NOMO-1 treated with DMSO at 0.1 percent for 48 hours (cell line): ENCODE data around the gene HLA-DOB.

ENCODE experiments used
- DNase-seq: peaks from one replicate; lab custom pipeline; 2025; ENCODE audit not compliant: unreplicated experiment; lab: John Stamatoyannopoulos, UW

Gene HLA-DOB

DNA sequence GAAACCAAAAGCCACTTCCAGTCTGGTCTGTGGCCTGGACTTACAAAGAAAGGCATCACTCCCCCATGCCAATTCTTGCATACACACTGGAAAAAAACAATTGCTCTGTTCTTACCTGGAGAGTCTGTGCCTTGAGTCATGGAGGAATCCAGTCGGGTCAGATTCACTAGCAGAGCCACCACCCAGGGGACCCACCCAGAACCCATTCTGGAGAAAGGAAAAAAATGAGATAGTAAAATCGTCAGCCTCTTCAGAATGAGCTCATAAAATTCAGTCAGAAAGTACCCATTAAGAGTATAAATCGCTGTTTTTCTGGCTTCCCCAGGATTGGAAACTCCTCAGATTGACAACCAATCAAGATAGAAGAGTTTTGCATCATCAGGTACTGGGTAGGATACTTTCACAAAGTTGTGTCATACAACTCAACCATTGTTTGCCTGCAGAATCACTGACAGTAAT lies at the start of gene HLA-DOB:
HLA-DOB (minus strand) TSS at position 257 of the 459 bp plus-strand sequence; CDS start at position 206, 51 bp downstream.
- peak; percentile 43 for DNase-seq

- DNase-seq: no peak
Observed at GRCh38 chr6:32865724-32866443, 49.1 kb upstream of the HLA-DOB start.

DNA sequence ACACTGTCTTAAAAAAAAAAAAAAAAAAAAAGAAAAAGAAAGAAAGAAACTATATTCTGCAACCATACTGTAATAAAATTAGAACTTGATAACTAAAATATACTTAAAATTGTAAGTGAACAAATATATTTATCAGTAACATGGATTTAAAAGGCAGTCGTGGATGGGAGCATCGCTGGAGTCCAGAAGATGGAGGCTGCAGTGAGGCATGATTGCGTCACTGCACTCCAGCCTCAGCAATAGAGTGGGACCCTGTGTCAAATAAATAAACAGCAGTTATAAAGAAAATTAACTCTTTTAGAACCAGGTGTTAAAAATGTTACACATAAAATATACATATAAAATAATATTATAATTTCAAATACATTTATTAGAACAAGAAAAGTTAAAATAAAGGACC lies 45.9 kb upstream of the HLA-DOB start:
- DNase-seq: no peak

GRCh38 chr6:32860674-32861073 lies 43.9 kb upstream of the HLA-DOB start:
- no peak for DNase-seq

DNA sequence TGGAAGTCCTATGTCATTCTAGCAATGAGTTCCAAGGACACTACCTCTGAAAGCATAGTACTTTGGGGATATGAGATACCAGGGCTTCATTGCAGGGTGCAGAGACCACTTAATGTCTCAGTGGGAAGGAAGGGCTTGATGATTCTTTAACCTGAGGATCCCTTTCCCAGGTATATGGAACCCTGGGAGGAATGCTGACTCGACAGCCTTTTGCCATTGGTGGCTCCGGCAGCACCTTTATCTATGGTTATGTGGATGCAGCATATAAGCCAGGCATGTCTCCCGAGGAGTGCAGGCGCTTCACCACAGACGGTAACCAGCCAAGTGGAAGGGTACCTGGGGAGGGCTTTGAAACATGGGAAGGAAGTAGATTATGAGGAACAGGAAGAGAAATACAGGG lies 41.4 kb upstream of the HLA-DOB start:
- DNase-seq: no peak

DNA sequence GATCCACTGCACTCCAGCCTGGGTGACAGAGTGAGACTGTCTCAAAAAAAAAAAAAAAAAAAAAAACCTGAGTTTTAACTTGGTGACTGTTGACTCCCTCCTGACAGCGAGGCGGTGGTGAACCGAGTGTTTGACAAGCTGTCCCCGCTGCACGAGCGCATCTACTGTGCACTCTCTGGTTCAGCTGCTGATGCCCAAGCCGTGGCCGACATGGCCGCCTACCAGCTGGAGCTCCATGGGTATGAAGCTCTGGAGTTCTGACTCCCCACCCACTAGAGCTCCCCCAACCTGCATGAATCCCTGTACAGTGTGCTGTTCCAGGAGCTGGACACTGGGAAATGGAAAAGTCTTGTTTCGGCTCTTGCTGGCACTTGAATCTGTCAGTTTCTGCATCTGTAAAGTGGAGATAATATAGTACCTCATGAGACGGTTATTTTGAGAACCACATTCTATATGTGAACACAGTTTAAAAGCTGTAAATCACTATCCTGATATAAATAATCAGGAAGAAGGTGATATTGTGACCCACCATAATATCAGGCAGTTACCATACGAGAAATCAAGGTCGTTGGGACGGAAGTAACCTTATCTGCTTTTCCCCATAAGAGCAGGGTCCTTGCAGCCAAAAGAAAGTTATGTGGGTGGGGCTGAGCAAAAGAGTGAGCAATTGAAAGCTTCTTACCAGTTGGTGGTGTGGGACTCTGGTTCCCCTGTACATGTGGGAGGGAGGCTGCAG lies 40.5 kb upstream of the HLA-DOB start:
- DNase-seq: no peak

GRCh38 chr6:32855467-32856174 lies 38.8 kb upstream of the HLA-DOB start:
- DNase-seq: no peak

GRCh38 chr6:32854376-32855178 lies 37.8 kb upstream of the HLA-DOB start:
- DNase-seq: peak; percentile 43

GRCh38 chr6:32853541-32854375 lies 37.0 kb upstream of the HLA-DOB start, which contains the start of the genes PSMB9 and TAP1:
Gene PSMB9 (plus strand): TSS chr6:32854192. CDS start chr6:32854230, 38 bp downstream.
Gene TAP1 (minus strand): TSS chr6:32853704. CDS start chr6:32853636, 68 bp downstream.
- peak; percentile 91 for DNase-seq

DNA sequence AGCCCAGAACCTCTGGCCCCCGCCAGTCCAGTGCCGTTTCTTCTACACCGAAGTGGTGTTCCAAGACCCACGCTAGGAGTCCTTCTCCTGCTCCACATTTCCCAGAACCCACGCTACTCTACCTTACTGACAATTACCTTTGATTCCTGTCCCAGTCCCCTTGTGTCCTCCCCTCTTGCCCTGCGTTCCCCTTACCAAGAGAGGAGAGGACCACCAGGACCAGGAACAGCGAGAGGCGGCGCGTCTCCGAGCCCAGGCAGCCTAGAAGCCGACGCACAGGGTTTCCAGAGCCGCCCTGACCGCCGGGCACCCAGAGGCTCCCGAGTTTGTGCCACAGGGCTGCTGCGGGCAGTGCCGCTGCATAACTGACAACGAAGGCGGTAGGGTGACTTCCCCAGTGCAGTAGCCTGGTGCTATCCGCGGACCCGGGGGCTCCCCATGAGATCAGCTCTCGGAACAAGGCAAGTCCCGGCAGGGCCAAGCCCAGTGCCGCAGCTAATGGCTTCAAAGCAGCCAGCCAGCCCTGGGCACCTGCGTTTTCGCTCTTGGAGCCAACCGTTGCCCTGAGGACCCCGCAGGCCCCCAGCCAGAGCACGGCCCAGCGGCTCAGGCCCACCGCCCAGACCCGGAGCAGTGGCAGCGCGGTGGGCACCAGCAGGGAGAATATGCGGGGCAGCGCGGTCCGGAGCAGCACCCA lies 36.2 kb upstream of the HLA-DOB start:
- DNase-seq: peak; percentile 40

DNA sequence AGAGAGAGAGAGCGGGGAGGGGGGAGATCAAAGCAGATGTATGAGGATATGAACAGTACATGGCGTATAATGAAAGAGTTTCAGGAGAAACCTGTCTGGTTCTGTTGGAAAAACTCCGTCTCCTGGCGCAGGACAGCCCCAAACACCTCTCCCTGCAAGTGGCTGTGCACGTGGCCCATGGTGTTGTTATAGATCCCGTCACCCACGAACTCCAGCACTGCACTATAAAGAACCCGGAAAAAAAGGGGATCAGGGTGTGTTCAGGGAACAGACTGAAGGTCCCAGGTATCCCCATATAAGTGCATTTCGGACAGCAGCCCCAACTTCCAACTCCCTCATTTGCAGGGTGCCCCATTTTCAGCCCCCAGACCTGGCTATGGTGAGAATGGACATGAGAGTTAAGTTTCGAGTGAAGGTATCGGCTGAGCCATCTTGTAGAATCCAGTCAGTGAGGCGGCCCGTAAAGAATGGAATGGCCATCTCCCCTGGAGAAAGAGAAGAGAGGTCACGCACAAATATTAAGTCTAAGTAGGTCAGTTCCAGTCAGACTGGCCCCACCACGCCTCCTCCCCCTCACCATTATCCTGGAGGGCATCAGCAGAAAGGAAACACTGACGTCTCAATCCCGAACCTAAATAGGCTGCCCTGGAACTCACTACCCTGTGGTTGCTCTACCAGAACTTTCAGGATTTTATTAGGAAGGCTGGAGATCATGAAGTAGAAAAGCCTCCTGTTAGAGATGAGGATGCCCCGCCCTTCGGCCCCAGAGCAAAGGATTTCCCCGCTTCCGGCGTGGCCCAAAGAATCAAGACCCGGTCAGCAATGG lies 35.4 kb upstream of the HLA-DOB start:
- no peak for DNase-seq

- no peak for DNase-seq
Observed at GRCh38 chr6:32851025-32851424, 34.2 kb upstream of the HLA-DOB start.

DNA sequence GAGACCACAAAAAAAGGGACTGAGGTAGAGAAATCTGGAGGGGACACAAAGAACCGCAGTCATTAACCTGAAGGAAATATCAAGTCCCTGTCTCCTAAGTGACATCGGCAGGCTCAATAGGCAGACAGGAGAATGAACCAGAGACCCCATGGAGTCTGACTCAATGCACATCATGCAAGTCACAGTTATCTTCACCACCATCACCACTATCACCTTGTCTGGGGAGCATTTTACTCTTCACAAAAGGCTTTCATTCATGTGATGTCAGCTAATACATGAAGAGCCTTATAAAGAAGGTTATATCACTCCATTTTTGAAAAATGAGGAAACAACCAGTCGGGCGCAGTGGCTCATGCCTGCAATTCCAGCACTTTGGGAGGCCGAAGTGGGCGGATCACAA lies 32.3 kb upstream of the HLA-DOB start:
- DNase-seq: no peak

- no peak for DNase-seq
Observed at GRCh38 chr6:32847795-32848194, 31.0 kb upstream of the HLA-DOB start.

- no peak for DNase-seq
Observed at GRCh38 chr6:32847004-32847403, 30.2 kb upstream of the HLA-DOB start.

DNA sequence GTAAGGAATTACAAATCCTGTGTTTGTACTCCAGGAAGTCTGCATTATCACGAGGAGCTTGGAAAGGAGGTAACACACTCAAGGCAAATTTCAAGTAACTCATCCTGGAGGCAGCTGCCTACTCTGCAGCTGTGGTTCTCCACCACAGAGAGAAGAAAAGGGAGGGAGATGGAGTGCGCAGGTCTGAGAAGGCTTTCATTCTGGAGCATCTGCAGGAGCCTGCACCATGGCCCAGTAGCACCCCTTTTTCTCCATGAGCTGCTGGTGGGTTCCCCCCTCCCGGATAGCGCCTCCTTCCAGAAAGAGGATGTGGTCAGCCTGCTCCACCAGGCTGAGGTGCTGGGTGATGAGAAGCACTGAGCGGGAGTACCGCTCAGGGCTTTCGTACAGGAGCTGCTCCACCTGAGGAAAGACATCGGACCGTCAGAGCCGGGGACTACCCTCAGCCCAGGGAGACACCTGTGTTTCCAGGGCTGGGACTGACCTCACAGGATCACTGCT lies 28.6 kb upstream of the HLA-DOB start:
- DNase-seq: peak; percentile 42

- DNase-seq: no peak
Observed at GRCh38 chr6:32844839-32845383, 28.1 kb upstream of the HLA-DOB start.
